CD4-positive, alpha-beta memory T cell (primary cell): Measurements from ENCODE around the gene FDPS. TPM values are rescaled to one million over a fixed set of nuclear protein-coding genes. Genes with fewer than 3 reads are reported as not detected.

Experiments used
- CTCF ChIA-PET: fragments of 350-600 bp; sonication (Branson Sonifier 250); formaldehyde crosslinking; loops from one replicate; lab custom pipeline; 2021; ENCODE audit warnings: inconsistent platforms; ENCODE audit not compliant: partially characterized antibody; lab: Charles Lee
- POLR2A ChIA-PET: fragments of 350-600 bp; sonication (Branson Sonifier 250); formaldehyde crosslinking; loops from one replicate; lab custom pipeline; 2021; ENCODE audit not compliant: partially characterized antibody; lab: Charles Lee
- DNase-seq, 5 donors: peaks; one replicate each; pipeline versions ENCODE4 v3.0.0 to v3.0.0-alpha.2; 2020 to 2022; ENCODE audit warnings: mixed read lengths in 1 of 5
- H3K27ac ChIP-seq: one replicate; pipeline ENCODE4 v1.7.0; 2013; ENCODE audit warnings: low read depth, low read length
- H3K27me3 ChIP-seq: 2 replicates; pipeline ENCODE4 v1.7.0; 2013; ENCODE audit warnings: mild to moderate bottlenecking, low read length, moderate library complexity; ENCODE audit not compliant: insufficient read depth
- H3K36me3 ChIP-seq: 2 replicates; pipeline ENCODE4 v1.7.0; 2013; ENCODE audit warnings: mild to moderate bottlenecking, low read length, moderate library complexity; ENCODE audit not compliant: insufficient read depth
- H3K4me1 ChIP-seq: 2 replicates; pipeline ENCODE4 v1.7.0; 2013; ENCODE audit warnings: mild to moderate bottlenecking, low read length, moderate library complexity; ENCODE audit not compliant: insufficient read depth
- H3K4me3 ChIP-seq, 2 donors: one replicate each; pipeline ENCODE4 v1.7.0; 2013; ENCODE audit warnings: low read length in 2 of 2, mild to moderate bottlenecking in 1 of 2
- H3K9me3 ChIP-seq, 2 donors: one replicate each; pipeline ENCODE4 v1.7.0; 2013; ENCODE audit warnings: low read length in 2 of 2, control low read depth in 1 of 2; ENCODE audit not compliant: control insufficient read depth in 1 of 2
- H3K27ac Mint-ChIP-seq, 7 donors: one replicate each; pipeline ENCODE4 v1.8.0; 2020 to 2021; ENCODE audit warnings: mixed read lengths in 7 of 7, mild to moderate bottlenecking in 6 of 7, inconsistent platforms in 3 of 7, moderate library complexity in 3 of 7
- H3K27me3 Mint-ChIP-seq, 2 donors: one replicate each; pipeline ENCODE4 v1.8.0; 2020 to 2021; ENCODE audit warnings: mixed read lengths in 2 of 2
- H3K36me3 Mint-ChIP-seq, 2 donors: one replicate each; pipeline ENCODE4 v1.8.0; 2020 to 2021; ENCODE audit warnings: mixed read lengths in 2 of 2, inconsistent platforms in 1 of 2, mild to moderate bottlenecking in 1 of 2
- H3K4me1 Mint-ChIP-seq, 4 donors: one replicate each; pipeline ENCODE4 v1.8.0; 2020 to 2021; ENCODE audit warnings: mixed read lengths in 4 of 4, mild to moderate bottlenecking in 1 of 4
- H3K4me3 Mint-ChIP-seq, 8 donors: one replicate each; pipeline ENCODE4 v1.8.0; 2020 to 2021; ENCODE audit warnings: mixed read lengths in 8 of 8, mild to moderate bottlenecking in 7 of 8, moderate library complexity in 6 of 8, inconsistent platforms in 3 of 8
- H3K9me3 Mint-ChIP-seq, 8 donors: one replicate each; pipeline ENCODE4 v1.8.0; 2020 to 2021; ENCODE audit warnings: mixed read lengths in 8 of 8, mild to moderate bottlenecking in 5 of 8, inconsistent platforms in 3 of 8, moderate library complexity in 1 of 8
- intact Hi-C: fragments of 100-400 bp; cut with micrococcal nuclease; formaldehyde crosslinking; loops from one replicate; pipeline ENCODE4 v1.15.1; 2023
- polyA plus RNA-seq, 2 donors: library from polyadenylated mRNA; unstranded; fragments of 300-500 nt; fragmentation: Illumina TruSeq; gene quantifications; one replicate each; pipeline ENCODE4 v1.2.3, GENCODE V29; 2021
- total RNA-seq, 2 experiments: library from RNA; stranded (reverse); gene quantifications; one replicate each; pipeline ENCODE4 v1.2.3, GENCODE V29; 2021

Gene FDPS
- total and polyA plus RNA-seq, 4 experiments from 2014 or later, result 82.8 to 157 (median 95.9) TPM

DNA sequence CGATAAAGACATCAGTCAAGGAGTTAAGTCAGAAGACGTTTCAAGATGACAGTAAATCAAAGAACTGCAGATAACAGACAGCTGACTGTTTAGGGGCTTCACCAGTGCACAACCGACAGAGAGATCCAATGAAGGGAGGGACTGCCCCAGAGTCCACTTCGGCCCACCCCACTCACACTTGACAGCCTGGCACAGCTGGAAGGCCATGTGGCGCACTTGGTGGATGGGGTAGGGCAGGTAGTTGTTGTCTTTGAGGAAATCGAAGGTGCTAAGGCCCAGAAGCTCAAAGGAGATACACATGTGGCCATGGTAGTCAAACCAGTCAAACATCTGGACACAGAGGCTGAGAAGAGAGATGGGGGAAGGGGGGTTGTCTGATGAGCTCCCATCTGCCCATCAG, 42.1 kb upstream of the FDPS start:
- Mint-ChIP-seq H3K9me3 (peaks cover 0 to 3% (median 0%) of the 10 kb centered on the region in 8 donors), H3K4me1 (peaks cover 12 to 31% (median 19%) of the 10 kb centered on the region in 4 donors), H3K27me3 (no peaks in the 10 kb centered on the region), H3K27ac (peak overlapping the region in 1 of 7 donors; percentile 24), H3K36me3 (peaks cover 51 to 87% of the 10 kb centered on the region in 2 donors), H3K4me3 (no peak overlapping the region)
- Histone ChIP-seq H3K27ac (no peak overlapping the region), H3K36me3 (peaks cover 63% of the 10 kb centered on the region), H3K4me3 (no peak overlapping the region), H3K9me3 (no peaks in the 10 kb centered on the region), H3K4me1 (peaks cover 9% of the 10 kb centered on the region), H3K27me3 (no peaks in the 10 kb centered on the region)
- CTCF ChIA-PET, result interaction anchor here (1.0 to 6.1 kb wide), 5 partner anchors 10 to 57 kb away, joined by 3 to 53 read pairs (median 5); no protein-coding TSS in a partner anchor
- DNase-seq, result no peak
- intact Hi-C loops, result no loop called here
- POLR2A ChIA-PET, result interaction anchor here (0.5 to 3.9 kb wide), 4 partner anchors 11 to 61 kb away, joined by 3 to 16 read pairs (median 4); partner anchors contain the start of gene ENTREP3

DNA sequence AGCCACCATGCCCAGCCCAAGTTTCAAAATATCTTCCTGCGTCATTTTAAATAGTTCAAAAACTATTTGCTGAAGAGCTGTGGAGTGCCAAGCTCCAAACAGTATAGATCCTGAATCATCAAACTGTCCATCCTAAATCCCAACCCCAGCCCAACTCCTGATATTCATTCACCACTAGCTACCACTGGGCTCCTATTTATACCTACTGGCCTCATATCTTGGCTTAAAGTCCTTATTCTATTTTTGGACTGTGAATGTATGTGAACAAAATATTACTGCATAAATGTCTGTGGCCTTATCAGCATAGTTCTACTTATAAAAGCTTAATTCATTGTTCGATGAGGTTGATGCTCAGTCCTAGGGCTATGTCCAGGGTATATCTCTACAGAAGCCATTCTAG, 41.3 kb upstream of the FDPS start:
- Histone ChIP-seq H3K36me3 (peaks cover 63% of the 10 kb centered on the region), H3K27me3 (no peaks in the 10 kb centered on the region), H3K9me3 (no peaks in the 10 kb centered on the region), H3K4me1 (peaks cover 15% of the 10 kb centered on the region), H3K4me3 (no peak overlapping the region), H3K27ac (no peak overlapping the region)
- H3K27ac Mint-ChIP-seq, result no peak overlapping the region
- no peak overlapping the region for H3K4me3 Mint-ChIP-seq
- POLR2A ChIA-PET, result interaction anchor here (0.5 to 3.9 kb wide), 3 partner anchors 12 to 370 kb away, joined by 3 to 16 read pairs (median 4); partner anchors contain the start of gene ENTREP3
- CTCF ChIA-PET, result interaction anchor here (1.0 to 6.1 kb wide), 3 partner anchors 13 to 56 kb away, joined by 3 to 53 read pairs (median 4); no protein-coding TSS in a partner anchor
- intact Hi-C loops, result no loop called here
- H3K36me3 Mint-ChIP-seq, result peaks cover 49 to 83% of the 10 kb centered on the region in 2 donors
- no peaks in the 10 kb centered on the region for H3K9me3 Mint-ChIP-seq
- H3K4me1 Mint-ChIP-seq, result peaks cover 12 to 31% (median 19%) of the 10 kb centered on the region in 4 donors
- no peaks in the 10 kb centered on the region for H3K27me3 Mint-ChIP-seq
- no peak for DNase-seq

DNA sequence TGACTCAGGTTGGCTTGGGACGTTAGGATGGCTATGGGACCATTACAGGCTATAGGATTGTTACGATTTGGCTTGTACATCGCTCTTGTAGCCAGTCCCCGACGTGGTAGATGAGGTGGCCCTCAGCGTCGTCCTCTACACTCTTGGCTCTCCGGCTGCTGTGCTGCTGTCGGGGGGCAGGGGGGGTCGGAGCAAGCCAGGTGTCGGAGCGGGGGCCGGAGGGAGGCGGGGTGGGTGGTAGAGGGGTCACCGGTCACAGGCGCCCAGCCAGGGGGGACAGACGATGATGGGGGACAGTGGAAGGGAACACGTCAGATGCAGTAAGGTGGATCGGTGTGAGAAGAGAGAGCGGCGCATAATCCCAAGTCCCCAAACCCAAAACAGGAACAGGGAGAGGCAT, 40.0 kb upstream of the FDPS start:
- Histone ChIP-seq H3K27ac (no peak overlapping the region), H3K4me3 (no peak overlapping the region), H3K36me3 (peaks cover 63% of the 10 kb centered on the region), H3K4me1 (peaks cover 16% of the 10 kb centered on the region), H3K27me3 (no peaks in the 10 kb centered on the region), H3K9me3 (no peaks in the 10 kb centered on the region)
- no peak for DNase-seq
- Mint-ChIP-seq H3K27ac (no peak overlapping the region), H3K4me3 (no peak overlapping the region), H3K4me1 (peaks cover 17 to 30% (median 22%) of the 10 kb centered on the region in 4 donors), H3K9me3 (peaks cover 0 to 2% (median 0%) of the 10 kb centered on the region in 8 donors), H3K36me3 (peaks cover 47 to 82% of the 10 kb centered on the region in 2 donors), H3K27me3 (no peaks in the 10 kb centered on the region)
- intact Hi-C loops, result no loop called here
- ChIA-PET POLR2A (no interaction called here), CTCF (interaction anchor here (6.1 kb wide), 1 partner anchor 18 kb away, joined by 53 read pairs; no protein-coding TSS in a partner anchor)

- Mint-ChIP-seq H3K4me3 (no peak overlapping the region), H3K4me1 (peaks cover 20 to 32% (median 25%) of the 10 kb centered on the region in 4 donors), H3K36me3 (peaks cover 42 to 76% of the 10 kb centered on the region in 2 donors), H3K27me3 (no peaks in the 10 kb centered on the region), H3K27ac (peak overlapping the region in 1 of 7 donors; percentile 76), H3K9me3 (peaks cover 0 to 2% (median 0%) of the 10 kb centered on the region in 8 donors)
- peaks cover 21% of the 10 kb centered on the region for H3K4me1 ChIP-seq
- H3K36me3 ChIP-seq, result peaks cover 56% of the 10 kb centered on the region
- H3K27ac ChIP-seq, result no peak overlapping the region
- CTCF ChIA-PET, result interaction anchor here (4.5 kb wide), 1 partner anchor 19 kb away, joined by 44 read pairs; no protein-coding TSS in a partner anchor
- no peaks in the 10 kb centered on the region for H3K9me3 ChIP-seq
- intact Hi-C loops, result no loop called here
- no peak for DNase-seq
- H3K4me3 ChIP-seq, result no peak overlapping the region
- POLR2A ChIA-PET, result interaction anchor here (5.8 kb wide), 1 partner anchor 54 kb away, joined by 39 read pairs; no protein-coding TSS in a partner anchor
- no peaks in the 10 kb centered on the region for H3K27me3 ChIP-seq
These were observed 39.3 kb upstream of the FDPS start for GRCh38 chr1:155269381-155269780.

DNA sequence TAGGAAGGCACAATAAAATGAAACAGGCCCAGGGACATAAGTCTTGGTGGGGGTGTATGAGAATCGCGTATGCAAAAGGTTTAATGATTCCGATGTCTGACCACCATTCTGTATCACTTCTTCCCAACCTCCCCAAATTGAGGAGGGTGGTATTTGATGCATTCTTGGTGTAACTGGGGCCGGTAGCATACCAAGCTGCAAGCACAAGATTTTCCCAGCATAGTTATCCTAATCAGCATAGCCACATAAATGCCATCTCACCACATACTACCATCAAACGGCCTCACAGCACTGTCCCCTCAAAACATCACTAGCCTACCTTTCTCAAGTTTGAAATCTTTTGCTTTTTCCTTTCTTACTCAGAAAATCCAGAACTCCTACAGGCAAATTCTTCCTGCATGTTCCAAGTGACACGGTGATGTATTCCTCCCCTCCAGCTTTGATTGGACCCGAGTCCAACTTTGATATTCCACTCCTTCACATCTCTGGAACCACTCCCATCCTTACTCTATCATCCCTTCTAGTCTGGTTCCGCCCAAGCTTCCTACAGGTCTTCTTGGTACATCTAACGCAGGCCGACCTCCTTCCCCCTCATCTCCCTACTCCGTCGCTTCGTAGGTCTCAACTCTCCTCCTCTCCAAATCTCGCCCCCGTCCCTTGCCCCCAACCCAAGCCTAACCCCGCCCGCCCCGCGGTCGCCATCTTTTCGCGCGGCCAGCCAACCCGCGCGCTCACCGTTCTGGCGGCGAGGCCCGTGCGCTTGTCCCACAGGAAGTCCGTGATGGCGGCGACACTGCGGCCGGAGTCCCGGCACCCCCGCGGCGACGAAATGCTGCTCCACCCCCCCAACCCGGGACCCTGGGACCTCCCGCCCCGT, 36.0 kb upstream of the FDPS start:
- H3K9me3 ChIP-seq, result no peaks in the 10 kb centered on the region
- H3K4me3 ChIP-seq, result peak overlapping the region; percentile 50 to 64
- H3K4me1 ChIP-seq, result peaks cover 34% of the 10 kb centered on the region
- H3K9me3 Mint-ChIP-seq, result peaks cover 0 to 2% (median 0%) of the 10 kb centered on the region in 8 donors
- no peaks in the 10 kb centered on the region for H3K27me3 ChIP-seq
- peaks cover 30% of the 10 kb centered on the region for H3K36me3 ChIP-seq
- peaks cover 26 to 48% (median 37%) of the 10 kb centered on the region in 4 donors for H3K4me1 Mint-ChIP-seq
- ChIA-PET POLR2A (interaction anchor here (0.7 to 5.8 kb wide), 16 partner anchors 9 to 587 kb away, joined by 3 to 53 read pairs (median 6); partner anchors contain the start of genes ENTREP3, FDPS, SCAMP3 and SYT11), CTCF (interaction anchor here (0.5 to 5.2 kb wide), 9 partner anchors 9 to 1052 kb away, joined by 3 to 44 read pairs (median 4); partner anchors contain the start of genes RUSC1 and SCAMP3)
- peak overlapping the region; percentile 91 to 100 (median 98) for H3K4me3 Mint-ChIP-seq
- H3K27ac ChIP-seq, result peak overlapping the region; percentile 53
- H3K27me3 Mint-ChIP-seq, result no peaks in the 10 kb centered on the region
- intact Hi-C loops, result loop anchor here (1.0 to 10.0 kb wide), 6 partner anchors 10 to 292 kb away; partner anchors contain the start of genes ASH1L, ENTREP3, FDPS and SCAMP3
- H3K27ac Mint-ChIP-seq, result peak overlapping the region; percentile 93 to 99 (median 96)
- peaks cover 20 to 47% of the 10 kb centered on the region in 2 donors for H3K36me3 Mint-ChIP-seq
- no peak for DNase-seq

- H3K27me3 Mint-ChIP-seq, result no peaks in the 10 kb centered on the region
- ChIA-PET CTCF (interaction anchor here (0.5 to 5.2 kb wide), 9 partner anchors 10 to 1053 kb away, joined by 3 to 44 read pairs (median 4); partner anchors contain the start of genes RUSC1 and SCAMP3), POLR2A (interaction anchor here (0.7 to 5.8 kb wide), 18 partner anchors 10 to 586 kb away, joined by 3 to 53 read pairs (median 4); partner anchors contain the start of genes ENTREP3, FDPS, SCAMP3 and SYT11)
- peak; percentile 90 to 95 (median 93) for DNase-seq
- peak within 1 kb of the TSS; percentile 62 to 64 for H3K4me3 ChIP-seq
- peaks cover 30 to 56% (median 41%) of the 10 kb centered on the region in 4 donors for H3K4me1 Mint-ChIP-seq
- H3K27ac Mint-ChIP-seq, result peak within 1 kb of the TSS; percentile 93 to 99 (median 96)
- peak within 1 kb of the TSS; percentile 53 for H3K27ac ChIP-seq
- peaks cover 16 to 38% of the 10 kb centered on the region in 2 donors for H3K36me3 Mint-ChIP-seq
- H3K4me3 Mint-ChIP-seq, result peak within 1 kb of the TSS; percentile 91 to 100 (median 98)
- H3K9me3 ChIP-seq, result no peaks in the 10 kb centered on the region
- H3K27me3 ChIP-seq, result no peaks in the 10 kb centered on the region
- peaks cover 42% of the 10 kb centered on the region for H3K4me1 ChIP-seq
- intact Hi-C loops, result loop anchor here (1.0 to 10.0 kb wide), 6 partner anchors 11 to 291 kb away; partner anchors contain the start of genes ASH1L, ENTREP3, FDPS and SCAMP3
- peaks cover 0 to 2% (median 0%) of the 10 kb centered on the region in 8 donors for H3K9me3 Mint-ChIP-seq
- H3K36me3 ChIP-seq, result peaks cover 21% of the 10 kb centered on the region
These were observed 35.1 kb upstream of the FDPS start, which contains the start of gene CLK2 for GRCh38 chr1:155273343-155274245. Gene CLK2 (minus strand): TSS chr1:155273504. CDS start chr1:155270977, 2,527 bp downstream.
